ENCODE results near the gene PRPF4. TPM values are rescaled to one million over a fixed set of nuclear protein-coding genes. Genes with fewer than 3 reads are reported as not detected.

Gene PRPF4
- total RNA-seq, 1 experiment from 2014 or later: 58.9 TPM

GRCh38 chr9:113328045-113328782 is 52.8 kb downstream of the PRPF4 start:
- DNase-seq: no peak
- Histone ChIP-seq H3K9me3 (no peaks in the 10 kb centered on the region), H3K4me3 (no peak overlapping the region), H3K27me3 (no peaks in the 10 kb centered on the region), H3K36me3 (no peaks in the 10 kb centered on the region)

GRCh38 chr9:113331780-113332179 is 56.3 kb downstream of the PRPF4 start:
- Histone ChIP-seq H3K36me3 (no peaks in the 10 kb centered on the region), H3K9me3 (no peaks in the 10 kb centered on the region), H3K4me3 (no peak overlapping the region), H3K27me3 (no peaks in the 10 kb centered on the region)
- DNase-seq: no peak

- Histone ChIP-seq H3K27me3 (no peaks in the 10 kb centered on the region), H3K36me3 (no peaks in the 10 kb centered on the region)
These were observed 62.3 kb downstream of the PRPF4 start for GRCh38 chr9:113337714-113338113.

GRCh38 chr9:113340011-113340699 is 64.7 kb downstream of the PRPF4 start, which contains the start of gene WDR31:
Gene WDR31, minus strand, starts transcription at chr9:113340275. Its CDS starts 8,253 bp downstream, at chr9:113332022.
- peak within 1 kb of the TSS; percentile 96 for H3K4me3 ChIP-seq
- no peaks in the 10 kb centered on the region for H3K9me3 ChIP-seq
- no peaks in the 10 kb centered on the region for H3K27me3 ChIP-seq
- H3K36me3 ChIP-seq: no peaks in the 10 kb centered on the region
- DNase-seq: peak; percentile 87

More at GRCh38 chr9:113337714-113338113, 62.3 kb downstream of the PRPF4 start:
- Histone ChIP-seq H3K9me3 (no peaks in the 10 kb centered on the region), H3K4me3 (no peak overlapping the region)
- no peak for DNase-seq

- H3K36me3 ChIP-seq: no peaks in the 10 kb centered on the region
- no peak for DNase-seq
- H3K9me3 ChIP-seq: no peaks in the 10 kb centered on the region
- H3K27me3 ChIP-seq: no peaks in the 10 kb centered on the region
- H3K4me3 ChIP-seq: no peak overlapping the region
These were observed 66.4 kb downstream of the PRPF4 start for GRCh38 chr9:113341712-113342410.

Other genes with a start within 250 kb of the PRPF4 start
- 0.62 and 2.2 TPM in 2 replicates for gene ZFP37, start 218.9 kb upstream of the PRPF4 start, total RNA-seq (2014; rRNA removed; shearing (Covaris generic); ENCODE audit: low replicate concordance)
- gene SLC31A2, start 124.7 kb upstream of the PRPF4 start, total RNA-seq (2014; rRNA removed; shearing (Covaris generic); ENCODE audit: low replicate concordance): 3.1 and 7.6 TPM in 2 replicates
- 7.9 and 14.2 TPM in 2 replicates for gene FKBP15, start 54.4 kb upstream of the PRPF4 start, total RNA-seq (2014; rRNA removed; shearing (Covaris generic); ENCODE audit: low replicate concordance)
- 13.9 and 14.7 TPM in 2 replicates for gene SLC31A1, start 54.1 kb upstream of the PRPF4 start, total RNA-seq (2014; rRNA removed; shearing (Covaris generic); ENCODE audit: low replicate concordance)
- 38.9 and 67.6 TPM in 2 replicates for gene CDC26, start 86 bp upstream of the PRPF4 start, total RNA-seq (2014; rRNA removed; shearing (Covaris generic); ENCODE audit: low replicate concordance)
- gene RNF183, start 27.7 kb downstream of the PRPF4 start, total RNA-seq (2014; rRNA removed; shearing (Covaris generic); ENCODE audit: low replicate concordance): not detected in 2 replicates
- 1.6 and 2.5 TPM in 2 replicates for gene WDR31, start 64.6 kb downstream of the PRPF4 start, total RNA-seq (2014; rRNA removed; shearing (Covaris generic); ENCODE audit: low replicate concordance)
- gene BSPRY, start 73.9 kb downstream of the PRPF4 start, total RNA-seq (2014; rRNA removed; shearing (Covaris generic); ENCODE audit: low replicate concordance): not detected in 2 replicates
- gene HDHD3, start 101.3 kb downstream of the PRPF4 start, total RNA-seq (2014; rRNA removed; shearing (Covaris generic); ENCODE audit: low replicate concordance): 7.6 and 11.5 TPM in 2 replicates
- 14.8 and 17.0 TPM in 2 replicates for gene ALAD, start 125.6 kb downstream of the PRPF4 start, total RNA-seq (2014; rRNA removed; shearing (Covaris generic); ENCODE audit: low replicate concordance)
- 81.1 and 97.9 TPM in 2 replicates for gene POLE3, start 135.0 kb downstream of the PRPF4 start, total RNA-seq (2014; rRNA removed; shearing (Covaris generic); ENCODE audit: low replicate concordance)
- 0.33 TPM in 1 of 2 replicates, not detected in the other for gene C9orf43, start 135.1 kb downstream of the PRPF4 start, total RNA-seq (2014; rRNA removed; shearing (Covaris generic); ENCODE audit: low replicate concordance)
- 96.9 and 148 TPM in 2 replicates for gene RGS3, start 188.1 kb downstream of the PRPF4 start, total RNA-seq (2014; rRNA removed; shearing (Covaris generic); ENCODE audit: low replicate concordance)

All from MG63 (cell line).